Epithelial cell of prostate (primary cell): ENCODE data around the gene CTNNB1.
A peak's percentile ranks its signal among the peaks of the same experiment; 100 is the strongest.

Source experiments
- DNase-seq: peaks from one replicate; pipeline ENCODE4 v3.0.0-alpha.2; 2011; ENCODE audit warnings: low read depth, low spot score
- H3K27ac ChIP-seq: fragments of 450-650 bp; 2 replicates; pipeline ENCODE4 v1.5.1; 2017; ENCODE audit warnings: mild to moderate bottlenecking

CTNNB1 gene

GRCh38 chr3:41198950-41199865, at the start of gene CTNNB1:
CTNNB1 (plus strand) TSS chr3:41199505; CDS start chr3:41224069, 24,564 bp downstream.
- peak; percentile 80 for DNase-seq
- peak within 1 kb of the TSS; percentile 86 for H3K27ac ChIP-seq

DNA sequence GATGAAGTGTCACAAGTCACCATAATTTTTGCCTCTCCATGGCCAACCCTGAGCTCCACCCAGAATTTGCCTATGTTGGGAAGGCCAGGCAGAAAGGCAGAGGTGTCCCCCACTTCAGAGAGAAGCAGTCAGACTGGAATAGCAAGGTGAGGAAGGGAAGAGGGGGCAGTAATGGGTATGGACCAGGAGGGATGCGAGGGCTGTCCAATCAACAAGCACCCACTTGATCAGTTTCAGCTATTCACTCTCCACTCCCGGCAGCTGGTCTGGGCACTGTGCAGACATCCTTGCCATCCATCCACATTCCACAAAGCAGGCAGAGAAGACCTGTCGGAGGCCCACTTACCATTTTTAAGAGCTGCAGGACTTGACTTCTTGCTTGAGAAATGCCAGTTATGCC, 43.5 kb upstream of the CTNNB1 start:
- H3K27ac ChIP-seq, result no peak overlapping the region
- no peak for DNase-seq

DNA sequence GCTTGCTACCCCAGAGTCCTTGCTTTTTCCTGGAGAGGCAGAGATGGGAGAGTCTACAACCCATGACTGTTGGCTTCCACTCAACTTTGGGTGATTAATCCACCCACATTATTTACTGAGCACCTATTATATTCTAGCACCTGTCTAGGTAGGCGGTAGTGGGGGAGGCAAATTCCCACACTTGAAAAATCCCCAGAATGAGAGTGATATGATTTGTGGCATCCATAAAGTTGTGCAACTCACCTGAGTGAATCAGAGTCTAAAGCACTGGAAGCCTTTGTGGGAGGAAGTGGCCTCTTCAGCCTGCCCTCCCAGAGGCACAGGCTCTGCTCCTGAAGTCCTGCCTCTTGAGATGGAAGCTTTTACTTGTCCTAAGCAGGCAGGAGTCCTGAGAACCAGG, 40.4 kb upstream of the CTNNB1 start:
- peak overlapping the region; percentile 91 for H3K27ac ChIP-seq
- peak; percentile 98 for DNase-seq

GRCh38 chr3:41159588-41160189, 39.6 kb upstream of the CTNNB1 start:
- peak overlapping the region; percentile 91 for H3K27ac ChIP-seq
- peak; percentile 92 for DNase-seq

- DNase-seq, result no peak
- H3K27ac ChIP-seq, result no peak overlapping the region
Measured at GRCh38 chr3:41162541-41162940, 36.8 kb upstream of the CTNNB1 start.

GRCh38 chr3:41163006-41163405, 36.3 kb upstream of the CTNNB1 start:
- DNase-seq, result no peak

GRCh38 chr3:41163421-41163820, 35.9 kb upstream of the CTNNB1 start:
- no peak for DNase-seq
- H3K27ac ChIP-seq, result no peak overlapping the region

More at GRCh38 chr3:41163006-41163405, 36.3 kb upstream of the CTNNB1 start:
- H3K27ac ChIP-seq, result no peak overlapping the region

DNA sequence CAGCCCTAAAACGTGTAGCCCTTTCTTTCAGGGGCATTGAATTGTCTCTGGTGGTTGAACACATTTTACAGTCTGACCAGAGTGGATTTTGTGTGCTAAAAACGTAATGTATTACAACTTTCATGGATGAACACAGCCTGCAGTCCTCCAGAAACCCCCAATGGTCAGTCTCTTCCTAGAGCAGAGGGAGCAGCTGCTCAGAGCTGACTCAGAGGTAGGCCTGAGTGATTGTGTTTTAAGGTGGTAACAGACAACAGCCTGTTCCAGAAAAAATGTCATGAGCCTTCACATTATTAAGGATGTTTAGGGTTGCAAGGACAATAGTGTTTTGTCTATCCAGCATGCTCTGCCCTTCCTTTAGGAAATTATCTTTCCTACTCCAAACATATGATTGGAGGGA, 34.5 kb upstream of the CTNNB1 start:
- no peak overlapping the region for H3K27ac ChIP-seq
- DNase-seq, result no peak

DNA sequence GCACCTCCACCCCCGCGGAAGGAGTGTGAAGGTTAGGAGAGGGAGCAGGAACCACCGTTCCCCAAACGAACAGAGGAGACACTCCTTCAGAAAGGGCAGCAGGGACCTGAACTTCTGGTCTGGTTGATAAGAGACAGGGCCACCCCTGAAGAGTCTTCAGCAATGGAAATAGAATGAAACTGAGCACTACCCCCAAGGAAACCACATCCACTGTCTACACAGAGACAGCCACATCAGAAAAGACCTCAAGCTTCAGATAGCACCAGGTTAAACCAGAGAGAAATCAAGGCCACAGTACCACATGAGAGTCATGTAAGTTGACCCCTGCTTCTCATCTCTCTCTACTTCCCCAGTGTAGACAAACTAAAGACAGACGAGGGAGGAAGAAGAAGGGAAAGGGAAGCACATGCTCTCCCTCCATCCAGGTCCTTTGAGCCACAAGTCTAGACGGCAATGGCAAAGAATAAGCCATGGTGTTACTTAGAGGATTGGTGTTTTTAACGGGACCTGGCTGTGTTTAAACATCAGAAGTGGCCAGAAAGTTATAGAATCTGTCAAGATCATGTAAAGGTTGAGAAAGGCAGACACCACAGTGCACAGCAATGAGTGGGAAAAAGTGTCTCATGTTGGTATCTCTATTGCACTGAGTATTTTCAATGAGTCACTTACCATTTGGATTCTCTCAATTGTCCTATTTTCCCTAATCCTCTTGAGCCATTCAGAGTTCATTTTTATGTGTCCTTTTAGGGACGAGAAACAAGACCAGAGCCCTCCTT, 31.4 kb upstream of the CTNNB1 start:
- no peak for DNase-seq
- H3K27ac ChIP-seq, result no peak overlapping the region

DNA sequence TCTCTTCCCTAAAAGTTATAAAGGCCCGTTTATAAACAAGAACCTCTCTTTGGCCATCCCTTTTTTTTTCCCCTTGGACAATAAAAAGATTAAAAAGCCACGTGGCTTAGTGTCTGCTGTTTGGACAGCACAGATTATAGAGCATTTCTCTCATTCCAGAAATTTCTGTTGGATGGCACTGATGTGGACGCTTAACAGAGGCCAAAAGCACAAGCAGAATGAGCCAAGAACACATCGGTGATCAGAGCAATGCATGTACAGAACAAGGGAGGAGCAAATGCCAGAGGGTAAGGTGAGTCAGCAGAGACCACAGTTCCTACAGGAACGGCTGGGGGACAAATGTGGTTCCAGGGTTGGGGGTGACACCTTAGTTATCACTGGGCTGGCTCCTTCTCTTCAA, 30.3 kb upstream of the CTNNB1 start:
- no peak for DNase-seq
- H3K27ac ChIP-seq, result no peak overlapping the region

- no peak overlapping the region for H3K27ac ChIP-seq
- DNase-seq, result no peak
Measured at GRCh38 chr3:41173926-41174885, 25.1 kb upstream of the CTNNB1 start.

DNA sequence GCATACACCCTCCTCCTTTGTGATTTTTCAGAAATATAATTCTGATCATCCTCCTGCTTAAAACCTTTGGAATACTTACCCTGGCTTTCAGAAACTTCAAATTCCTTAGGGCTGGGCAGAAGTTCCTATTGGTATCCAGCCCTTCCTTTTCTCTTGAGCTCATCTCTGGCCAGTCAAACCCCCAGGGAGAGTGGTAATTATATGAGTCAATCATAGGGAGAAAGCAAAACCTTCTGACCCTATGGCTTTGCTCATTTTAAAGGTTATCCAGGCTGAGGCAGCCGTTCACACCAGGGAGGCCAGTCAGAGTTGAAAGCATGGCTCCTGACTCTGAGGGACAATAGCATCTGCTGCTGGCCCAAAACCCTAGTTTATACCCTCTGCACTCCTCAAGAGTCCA, 23.9 kb upstream of the CTNNB1 start:
- no peak for DNase-seq
- H3K27ac ChIP-seq, result no peak overlapping the region

GRCh38 chr3:41176596-41176995, 22.7 kb upstream of the CTNNB1 start:
- DNase-seq, result no peak
- H3K27ac ChIP-seq, result no peak overlapping the region

- H3K27ac ChIP-seq, result no peak overlapping the region
- no peak for DNase-seq
Measured at GRCh38 chr3:41178576-41178975, 20.7 kb upstream of the CTNNB1 start.

DNA sequence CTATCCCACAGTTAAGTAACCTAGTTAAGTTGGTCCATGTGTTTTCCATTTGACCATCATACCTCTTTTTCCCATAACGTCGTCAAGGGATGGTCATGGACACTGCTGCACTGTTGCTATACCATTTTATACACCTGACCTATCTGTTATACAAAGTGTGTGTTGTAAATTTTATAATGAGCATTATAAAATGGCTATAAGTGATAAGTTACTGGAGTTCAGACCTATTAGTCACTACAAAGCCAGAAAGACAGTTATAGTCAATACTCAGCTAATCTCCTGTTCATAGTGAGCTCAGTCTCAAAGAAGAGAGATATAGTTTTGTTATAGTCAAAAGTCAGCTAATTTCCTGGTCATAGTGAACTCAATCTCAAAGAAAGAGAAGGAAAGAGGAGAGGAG, 18.9 kb upstream of the CTNNB1 start:
- no peak for DNase-seq
- H3K27ac ChIP-seq, result no peak overlapping the region

DNA sequence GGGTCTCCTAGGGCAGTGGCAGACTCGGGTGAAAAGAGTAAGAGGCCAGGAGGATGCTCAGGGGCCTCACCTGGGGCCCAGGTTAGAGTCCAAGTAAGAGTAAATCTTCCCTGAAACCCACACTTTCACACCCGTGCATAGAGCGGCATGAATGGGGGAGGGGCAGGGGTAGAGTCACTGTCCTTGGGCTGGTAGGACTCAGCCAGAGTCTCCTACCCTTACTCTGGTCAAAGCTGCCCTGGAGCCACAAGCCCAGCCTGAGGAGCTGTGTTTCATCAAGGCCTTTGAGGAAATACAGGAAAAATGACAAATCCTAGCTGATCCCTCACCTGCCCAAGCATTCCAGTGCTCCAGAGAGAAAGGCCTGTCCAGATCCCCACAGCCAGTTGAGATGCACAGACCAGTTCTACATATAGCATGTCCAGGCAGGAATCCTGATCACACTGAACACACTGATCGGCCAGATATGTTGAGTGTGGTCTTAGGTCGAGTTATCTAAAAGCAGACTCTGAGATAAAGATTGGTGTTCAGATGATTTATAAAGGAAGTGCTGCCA, 16.7 kb upstream of the CTNNB1 start:
- H3K27ac ChIP-seq, result no peak overlapping the region
- no peak for DNase-seq

GRCh38 chr3:41184394-41184793, 14.9 kb upstream of the CTNNB1 start:
- H3K27ac ChIP-seq, result no peak overlapping the region
- DNase-seq, result no peak

DNA sequence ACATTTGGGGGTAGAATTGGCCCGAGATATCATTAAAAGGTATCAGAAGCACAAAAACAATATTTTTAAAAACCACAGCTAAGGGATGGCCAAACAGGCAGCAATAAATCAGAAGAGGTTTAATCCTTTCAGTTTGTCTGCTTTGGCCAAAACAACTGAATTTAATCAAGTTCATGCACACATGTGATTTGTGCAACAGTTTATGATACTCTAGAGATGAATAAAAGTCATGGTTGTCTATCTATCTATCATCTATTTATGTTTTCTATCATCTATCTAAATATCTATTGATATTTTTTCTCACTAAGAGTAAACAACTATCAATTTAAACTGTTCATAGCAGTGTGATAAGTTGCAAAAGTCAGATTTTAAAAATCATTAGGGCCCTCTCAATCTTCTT, 13.0 kb upstream of the CTNNB1 start:
- no peak overlapping the region for H3K27ac ChIP-seq
- no peak for DNase-seq

DNA sequence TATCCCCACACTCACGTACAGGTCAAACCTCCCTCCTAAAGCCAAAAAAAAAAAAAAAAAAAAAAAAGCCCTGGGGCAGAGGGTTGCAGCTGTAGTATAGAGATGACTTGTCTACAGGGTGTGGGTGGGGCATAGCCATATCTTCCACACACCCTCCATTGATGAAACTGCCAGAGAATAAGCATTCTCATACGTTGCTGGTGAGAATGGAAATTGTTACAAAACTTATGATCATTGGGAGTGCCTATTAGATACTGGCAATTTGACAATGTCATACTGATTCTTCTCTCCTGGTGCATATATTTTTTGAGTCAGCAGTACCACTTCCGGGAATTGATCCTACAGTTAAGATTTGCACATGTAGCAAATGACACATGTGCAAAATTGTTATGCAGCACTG, 11.0 kb upstream of the CTNNB1 start:
- DNase-seq, result no peak
- no peak overlapping the region for H3K27ac ChIP-seq
